Measurements from ENCODE around the gene CHST4.

- TF ChIP-seq CTCF (IDR thresholded peaks at IDR 0.05; ENCODE audit: insufficient read depth, low read depth, low read length) (no peak), EZH2 (IDR thresholded peaks at IDR 0.05; ENCODE audit: insufficient read depth, low read length) (no peak)
Measured at GRCh38 chr16:71552698-71553503, 26.7 kb downstream of the CHST4 start.
